Measurements from ENCODE around the gene DENND1C. TPM values are rescaled to one million over a fixed set of nuclear protein-coding genes. Genes with fewer than 3 reads are reported as not detected.
A peak's percentile ranks its signal among the peaks of the same experiment; 100 is the strongest.

DENND1C gene
- total and polyA plus RNA-seq, 8 donors: 6.7 to 22.1 (median 18.8) TPM

DNA sequence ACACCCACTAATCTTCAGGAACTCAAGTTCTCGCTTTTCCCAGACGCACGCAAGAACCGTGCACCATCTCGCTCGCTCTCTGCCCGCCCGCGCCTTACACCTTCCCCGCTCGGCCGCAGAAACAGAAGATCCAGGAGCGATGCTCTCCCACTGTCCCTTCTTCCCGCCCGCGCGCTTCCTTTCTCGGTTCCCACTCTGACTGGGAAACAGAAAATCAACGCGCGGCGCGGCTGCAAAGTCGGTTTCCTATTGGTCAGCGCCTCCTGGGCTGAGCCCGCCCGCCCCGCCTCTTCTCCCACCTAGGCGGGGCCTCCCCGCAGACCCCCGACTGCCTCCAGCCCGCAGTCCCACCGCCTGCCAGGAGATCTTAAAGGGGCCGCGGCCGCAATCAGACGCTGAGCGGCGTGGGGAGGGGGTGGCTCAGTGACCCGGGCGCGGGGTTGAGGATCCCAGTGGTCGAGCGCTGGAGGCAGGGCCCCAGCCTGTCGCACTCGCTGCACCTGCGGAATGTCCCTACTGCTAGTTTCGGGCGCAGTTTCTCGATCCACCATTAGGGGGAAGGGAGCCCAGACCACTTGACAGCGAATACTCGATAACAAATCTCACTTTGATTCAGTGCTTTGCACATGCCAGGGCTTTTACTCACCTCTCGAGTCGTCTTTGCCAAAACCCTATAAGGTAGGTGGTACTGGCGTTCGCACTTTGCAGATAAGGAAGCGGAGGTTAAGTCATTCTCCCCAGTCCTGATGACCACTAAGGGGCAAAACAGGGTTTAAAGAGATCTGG, 21.3 kb downstream of the DENND1C start:
- H3K4me3 ChIP-seq: peak overlapping the region; percentile 62 to 88
- intact Hi-C loops (cut with DNase I): no loop called here
- H3K4me1 ChIP-seq: peaks cover 0 to 24% of the 10 kb centered on the region in 2 donors
- no peaks in the 10 kb centered on the region for H3K9me3 ChIP-seq
- H3K27me3 ChIP-seq: peaks cover 13 to 46% of the 10 kb centered on the region in 2 donors
- DNase-seq: peak; percentile 96 to 98 (median 98)
- peak; percentile 87 for ATAC-seq
- H3K27ac ChIP-seq: peak overlapping the region; percentile 83 to 84
- TF ChIP-seq, protein P1, sequence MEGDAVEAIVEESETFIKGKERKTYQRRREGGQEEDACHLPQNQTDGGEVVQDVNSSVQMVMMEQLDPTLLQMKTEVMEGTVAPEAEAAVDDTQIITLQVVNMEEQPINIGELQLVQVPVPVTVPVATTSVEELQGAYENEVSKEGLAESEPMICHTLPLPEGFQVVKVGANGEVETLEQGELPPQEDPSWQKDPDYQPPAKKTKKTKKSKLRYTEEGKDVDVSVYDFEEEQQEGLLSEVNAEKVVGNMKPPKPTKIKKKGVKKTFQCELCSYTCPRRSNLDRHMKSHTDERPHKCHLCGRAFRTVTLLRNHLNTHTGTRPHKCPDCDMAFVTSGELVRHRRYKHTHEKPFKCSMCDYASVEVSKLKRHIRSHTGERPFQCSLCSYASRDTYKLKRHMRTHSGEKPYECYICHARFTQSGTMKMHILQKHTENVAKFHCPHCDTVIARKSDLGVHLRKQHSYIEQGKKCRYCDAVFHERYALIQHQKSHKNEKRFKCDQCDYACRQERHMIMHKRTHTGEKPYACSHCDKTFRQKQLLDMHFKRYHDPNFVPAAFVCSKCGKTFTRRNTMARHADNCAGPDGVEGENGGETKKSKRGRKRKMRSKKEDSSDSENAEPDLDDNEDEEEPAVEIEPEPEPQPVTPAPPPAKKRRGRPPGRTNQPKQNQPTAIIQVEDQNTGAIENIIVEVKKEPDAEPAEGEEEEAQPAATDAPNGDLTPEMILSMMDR (IDR thresholded peaks at IDR 0.05): peak; percentile 44 to 63
- H3K36me3 ChIP-seq: peaks cover 0 to 6% of the 10 kb centered on the region in 2 donors

DNA sequence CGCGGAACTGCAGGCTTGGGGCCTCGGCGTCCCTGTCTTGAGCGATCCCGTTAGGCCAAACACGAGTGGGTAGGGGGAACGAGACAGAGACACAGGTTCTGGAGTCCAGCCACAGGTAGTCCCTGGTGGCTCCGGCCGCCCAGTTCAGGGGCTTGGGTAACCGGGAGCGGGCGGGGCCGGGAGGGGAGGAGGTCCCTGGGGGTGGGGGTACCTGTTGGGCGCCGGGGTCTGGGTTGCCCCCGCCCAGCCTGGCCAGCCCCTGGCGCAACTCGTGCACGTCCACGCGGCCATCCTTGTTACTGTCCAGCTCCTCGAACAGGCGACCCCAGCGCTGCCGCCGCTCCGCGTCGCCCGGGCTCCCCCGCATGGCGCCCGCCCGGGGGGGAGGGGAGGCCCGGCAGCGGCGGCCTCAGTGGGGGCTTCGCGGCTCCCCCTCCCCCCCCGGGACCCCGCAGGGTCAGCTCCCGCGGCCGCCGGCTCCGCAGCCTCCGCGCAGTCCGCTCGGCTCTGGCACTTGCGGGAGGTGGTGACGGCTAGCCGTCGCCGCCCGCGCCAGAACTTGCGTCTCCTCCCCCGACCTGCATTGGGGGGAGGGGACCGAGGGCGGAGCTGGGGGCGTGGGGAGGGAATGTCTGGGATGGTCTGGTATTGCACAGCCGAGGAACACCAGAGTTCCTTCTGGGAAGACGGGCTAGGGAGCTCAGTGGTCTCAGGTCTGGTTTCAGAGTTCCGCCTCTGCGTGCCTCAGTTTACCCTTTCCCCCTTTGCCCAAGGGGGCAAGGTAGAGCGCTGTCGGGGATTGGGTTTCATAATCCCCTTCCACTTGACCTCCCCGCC, 22.1 kb downstream of the DENND1C start, which contains the start of gene SLC25A23:
SLC25A23 (minus strand) TSS at position 531 of the 837 bp plus-strand sequence; CDS start at position 367, 164 bp downstream.
- peak within 1 kb of the TSS; percentile 83 to 84 for H3K27ac ChIP-seq
- peak within 1 kb of the TSS; percentile 62 to 88 for H3K4me3 ChIP-seq
- TF ChIP-seq, protein P1 (IDR thresholded peaks at IDR 0.05): no peak
- H3K4me1 ChIP-seq: peaks cover 0 to 24% of the 10 kb centered on the region in 2 donors
- intact Hi-C loops (cut with DNase I): no loop called here
- DNase-seq (peak; percentile 73 to 89 (median 79)), ATAC-seq (peak; percentile 76)
- peaks cover 11 to 38% of the 10 kb centered on the region in 2 donors for H3K27me3 ChIP-seq
- peaks cover 0 to 3% of the 10 kb centered on the region in 2 donors for H3K9me3 ChIP-seq
- H3K36me3 ChIP-seq: peaks cover 0 to 13% of the 10 kb centered on the region in 2 donors

DNA sequence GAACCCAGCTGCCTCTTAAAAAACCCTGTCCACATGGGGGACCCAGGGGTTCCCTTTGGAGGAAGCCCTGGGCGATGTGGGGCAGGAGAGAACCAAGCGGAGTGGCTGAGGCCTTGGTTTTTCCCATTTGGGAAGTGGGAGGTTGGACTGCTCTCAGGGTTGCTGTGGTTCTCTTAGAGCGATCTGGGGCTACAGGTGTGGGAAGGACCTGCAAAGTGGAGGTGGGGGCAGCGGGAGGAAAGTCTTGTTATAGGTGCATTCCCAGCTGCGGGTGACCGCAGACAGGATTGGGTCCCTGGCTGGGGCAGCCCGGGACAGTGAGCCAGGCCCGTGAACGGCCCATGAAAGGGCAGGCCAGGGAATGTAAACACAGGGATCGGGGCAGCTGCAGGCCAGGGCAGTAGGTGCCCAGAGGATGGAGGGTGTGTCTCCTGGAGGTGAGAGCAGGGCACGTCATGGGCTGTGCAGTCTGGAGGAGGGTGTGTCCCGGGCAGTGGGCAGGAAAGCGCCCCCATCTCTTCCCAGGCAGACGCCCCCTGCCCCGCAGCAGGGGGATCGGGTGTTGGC, 22.8 kb downstream of the DENND1C start:
- TF ChIP-seq, protein P1 (IDR thresholded peaks at IDR 0.05): no peak
- peak; percentile 19 for ATAC-seq

DNA sequence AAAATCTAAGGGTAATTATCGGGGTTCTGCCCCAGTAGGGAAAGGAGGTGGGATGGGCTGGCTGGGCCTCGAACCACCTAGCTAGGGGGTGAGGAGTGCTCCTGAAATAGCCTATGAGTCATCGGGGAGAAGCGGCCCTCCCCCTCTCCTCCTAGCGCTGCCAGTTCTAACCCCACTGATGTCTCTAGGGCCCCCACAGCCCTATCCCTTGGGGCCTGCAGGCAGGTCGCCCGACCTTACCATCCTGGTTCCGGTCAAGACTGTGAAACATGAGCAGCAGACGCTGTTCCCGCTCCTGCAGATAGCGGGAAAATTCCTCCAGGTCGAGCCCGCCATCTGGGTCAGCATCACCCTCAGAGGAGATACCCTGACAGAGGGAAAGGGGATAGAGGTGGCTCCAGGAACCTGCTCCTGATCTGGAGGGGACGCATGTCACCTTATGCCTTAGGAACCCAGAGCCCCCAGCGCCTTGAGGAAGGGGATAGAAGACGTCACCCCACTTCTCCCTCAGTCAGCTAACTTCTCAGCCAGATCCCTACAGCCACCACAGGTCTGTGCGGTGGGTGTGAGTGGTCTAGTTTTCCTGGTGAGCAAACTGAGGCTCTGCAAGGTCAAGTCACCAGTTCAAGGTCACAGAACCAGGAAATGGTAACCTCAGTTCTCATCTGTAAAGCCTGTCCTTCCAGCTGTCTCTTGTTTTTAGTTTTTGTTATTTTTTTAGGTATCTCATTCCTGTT, 23.5 kb downstream of the DENND1C start:
- ATAC-seq: no peak
- no peak overlapping the region for H3K27ac ChIP-seq
- H3K27me3 ChIP-seq: peaks cover 0 to 25% of the 10 kb centered on the region in 2 donors
- peaks cover 0 to 25% of the 10 kb centered on the region in 2 donors for H3K36me3 ChIP-seq
- TF ChIP-seq, protein P1 (IDR thresholded peaks at IDR 0.05): no peak
- H3K9me3 ChIP-seq: peaks cover 0 to 17% of the 10 kb centered on the region in 2 donors
- intact Hi-C loops (cut with DNase I): no loop called here
- H3K4me1 ChIP-seq: peaks cover 0 to 18% of the 10 kb centered on the region in 2 donors
- H3K4me3 ChIP-seq: peak overlapping the region in 1 of 2 donors; percentile 62
- no peak for DNase-seq

More for the DNA sequence above, 22.8 kb downstream of the DENND1C start:
- DNase-seq: peak in 1 of 4 donors; percentile 40
- peaks cover 4 to 31% of the 10 kb centered on the region in 2 donors for H3K27me3 ChIP-seq
- intact Hi-C loops (cut with DNase I): no loop called here
- H3K4me3 ChIP-seq: peak overlapping the region; percentile 62 to 88
- H3K27ac ChIP-seq: peak overlapping the region; percentile 83 to 84
- H3K9me3 ChIP-seq: peaks cover 0 to 10% of the 10 kb centered on the region in 2 donors
- peaks cover 0 to 20% of the 10 kb centered on the region in 2 donors for H3K4me1 ChIP-seq
- peaks cover 0 to 20% of the 10 kb centered on the region in 2 donors for H3K36me3 ChIP-seq

Measured in left lung (tissue), 10 donors.